CD4-positive, alpha-beta T cell treated with Interleukin-17A for 1 hour (primary cell): ENCODE measurements around the gene PLGRKT.
A peak's percentile ranks its signal among the peaks of the same experiment; 100 is the strongest.
"Not testable (repeated sequence)": the region's sequence is repeated elsewhere in the genome, so short reads cannot be mapped to it uniquely, and the experiment has no call there.

Experiments used
- DNase-seq: peaks from one replicate; pipeline ENCODE4 v3.0.0-alpha.2; 2020

The PLGRKT gene

DNA sequence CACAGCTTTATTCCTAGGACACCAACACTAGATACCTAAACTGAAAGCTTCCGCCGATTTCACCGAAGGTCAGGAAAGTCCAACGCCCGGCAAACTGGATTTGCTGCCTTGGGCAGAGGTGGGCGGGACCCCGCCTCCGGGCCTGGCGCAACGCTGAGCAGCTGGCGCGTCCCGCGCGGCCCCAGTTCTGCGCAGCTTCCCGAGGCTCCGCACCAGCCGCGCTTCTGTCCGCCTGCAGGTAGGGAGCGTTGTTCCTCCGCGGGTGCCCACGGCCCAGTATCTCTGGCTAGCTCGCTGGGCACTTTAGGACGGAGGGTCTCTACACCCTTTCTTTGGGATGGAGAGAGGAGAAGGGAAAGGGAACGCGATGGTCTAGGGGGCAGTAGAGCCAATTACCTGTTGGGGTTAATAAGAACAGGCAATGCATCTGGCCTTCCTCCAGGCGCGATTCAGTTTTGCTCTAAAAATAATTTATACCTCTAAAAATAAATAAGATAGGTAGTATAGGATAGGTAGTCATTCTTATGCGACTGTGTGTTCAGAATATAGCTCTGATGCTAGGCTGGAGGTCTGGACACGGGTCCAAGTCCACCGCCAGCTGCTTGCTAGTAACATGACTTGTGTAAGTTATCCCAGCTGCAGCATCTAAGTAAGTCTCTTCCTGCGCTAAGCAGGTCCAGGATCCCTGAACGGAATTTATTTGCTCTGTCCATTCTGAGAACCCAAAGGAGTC lies 12.8 kb upstream of the PLGRKT start, which contains the start of gene CD274:
Gene CD274, plus strand, starts transcription at position 184 of the 733 bp plus-strand sequence. CDS start 5,572 bp downstream, outside the sequence.
- peak; percentile 88 for DNase-seq

- DNase-seq = peak; percentile 34
Observed at GRCh38 chr9:5449521-5450358, 12.0 kb upstream of the PLGRKT start.

DNA sequence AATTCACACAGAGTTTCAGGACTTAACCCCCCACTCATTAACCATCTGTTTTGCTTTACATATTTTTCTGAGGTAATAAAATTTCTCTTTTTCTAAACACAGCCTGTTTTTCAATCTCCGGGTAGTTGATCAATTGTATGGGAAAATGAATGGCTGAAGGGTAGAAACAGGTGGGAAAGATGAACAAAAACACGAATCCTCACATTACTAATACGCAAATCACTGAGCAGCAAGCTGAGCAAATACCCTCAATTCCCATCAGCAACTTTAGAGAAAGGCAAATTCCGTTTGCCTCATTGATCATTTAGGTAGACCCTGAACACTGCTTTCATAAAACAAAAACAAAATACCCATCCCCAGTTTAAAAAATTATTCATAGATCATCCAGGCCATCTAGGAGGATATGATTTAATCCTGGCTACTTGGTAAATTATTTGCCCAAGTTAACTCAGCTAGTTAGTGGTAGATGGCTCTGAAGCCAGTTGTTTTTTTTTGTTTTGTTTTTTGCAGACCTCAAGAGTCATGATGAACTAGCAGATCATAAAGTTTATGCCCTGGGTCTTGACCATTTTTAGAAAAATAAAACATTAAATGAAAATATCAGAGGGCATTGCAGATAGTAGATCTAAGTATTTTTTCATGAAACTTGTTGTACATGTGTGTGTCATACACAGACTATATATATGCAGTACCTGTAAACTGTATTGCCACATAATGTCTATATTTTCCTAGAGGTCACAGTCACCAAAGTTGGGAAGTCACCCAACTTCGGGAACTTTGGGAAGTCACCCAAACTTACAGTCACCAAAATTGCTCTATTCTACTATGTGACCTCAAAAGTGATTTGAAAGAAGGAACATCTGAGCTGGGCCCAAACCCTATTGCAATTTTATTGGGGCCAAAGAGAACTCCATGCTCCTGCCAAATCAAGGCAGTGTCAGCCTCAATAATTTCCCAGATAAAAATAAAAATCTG lies 11.0 kb upstream of the PLGRKT start:
- no peak for DNase-seq

GRCh38 chr9:5448016-5448415 lies 10.3 kb upstream of the PLGRKT start:
- no peak for DNase-seq

DNA sequence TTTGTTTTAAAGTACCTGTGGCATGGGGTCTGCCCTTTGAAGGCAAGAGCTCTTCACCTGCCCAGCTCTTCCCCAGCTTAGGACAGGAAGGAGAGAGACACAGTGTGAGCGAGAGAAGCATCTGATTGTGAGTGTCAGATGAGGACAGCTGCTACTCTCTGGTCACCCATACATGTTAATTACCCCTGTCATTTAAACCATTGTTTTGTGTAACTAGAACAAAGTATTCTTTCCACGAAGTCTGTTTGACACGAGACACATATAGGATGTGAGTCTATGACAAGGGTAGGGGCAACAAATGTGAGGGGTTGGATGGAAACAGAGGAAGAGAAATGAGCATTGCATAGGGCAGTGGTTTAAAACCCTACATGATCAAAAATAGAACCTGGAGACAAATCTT lies 9.6 kb upstream of the PLGRKT start:
- DNase-seq = no peak

GRCh38 chr9:5446451-5447236 lies 8.9 kb upstream of the PLGRKT start:
- DNase-seq = no peak

GRCh38 chr9:5445886-5446285 lies 8.2 kb upstream of the PLGRKT start:
- DNase-seq = no peak

DNA sequence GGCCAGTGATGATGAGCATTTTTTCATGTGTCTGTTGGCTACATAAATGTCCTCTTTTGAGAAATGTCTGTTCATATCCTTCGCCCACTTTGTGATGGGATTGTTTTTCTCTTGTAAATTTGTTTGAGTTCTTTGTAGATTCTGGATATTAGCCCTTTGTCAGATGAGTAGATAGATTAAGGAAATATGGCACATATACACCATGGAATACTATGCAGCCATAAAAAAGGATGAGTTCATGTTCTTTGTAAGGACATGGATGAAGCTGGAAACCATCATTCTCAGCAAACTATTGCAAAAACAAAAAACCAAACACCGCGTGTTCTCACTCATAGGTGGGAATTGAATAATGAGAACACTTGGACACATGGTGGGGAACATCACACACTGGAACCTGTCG lies 7.4 kb upstream of the PLGRKT start:
- not testable (repeated sequence) for DNase-seq

GRCh38 chr9:5443850-5444249 lies 6.1 kb upstream of the PLGRKT start:
- DNase-seq = no peak

- peak; percentile 56 for DNase-seq
Observed at GRCh38 chr9:5442400-5443011, 4.8 kb upstream of the PLGRKT start.

DNA sequence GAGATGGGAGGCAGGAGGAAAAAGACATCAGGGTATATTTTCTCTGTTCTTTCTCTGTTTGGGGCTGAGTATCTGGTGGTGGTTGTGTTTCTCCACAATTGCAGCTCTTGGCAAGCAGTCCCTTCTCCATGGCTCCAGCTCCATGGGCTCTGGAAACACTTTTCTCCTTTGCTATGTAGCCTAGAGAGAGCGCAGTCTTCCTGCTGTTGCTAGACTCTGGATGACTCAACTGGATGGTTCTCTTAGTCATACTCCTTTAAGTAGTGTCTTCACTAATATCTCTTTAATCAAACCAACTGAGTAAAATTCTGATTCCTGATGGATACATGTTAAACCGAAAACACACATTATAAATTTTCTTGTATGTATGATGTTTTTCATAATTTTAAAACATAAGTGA lies 3.3 kb upstream of the PLGRKT start:
- DNase-seq = no peak

DNA sequence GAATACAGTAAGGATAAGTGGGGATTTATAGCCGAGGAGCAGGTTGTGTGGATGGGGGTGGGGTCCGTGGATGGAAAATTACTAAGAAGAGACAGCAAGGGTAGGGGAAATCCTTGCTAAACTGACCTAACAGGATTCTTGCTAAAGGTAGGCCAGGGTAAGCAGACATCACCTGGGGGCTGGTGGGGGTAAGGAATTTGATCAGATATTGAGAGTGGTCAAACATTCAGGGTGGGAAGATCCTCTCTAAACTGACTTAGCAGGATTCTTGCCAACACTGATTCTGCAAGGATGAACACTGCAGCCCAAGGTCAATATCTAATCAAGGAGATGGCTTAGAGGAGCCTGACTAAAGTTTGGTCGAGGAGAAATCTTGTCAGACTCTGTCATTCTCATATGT lies 2.7 kb upstream of the PLGRKT start:
- DNase-seq = no peak

- peak; percentile 83 for DNase-seq
Observed at GRCh38 chr9:5438301-5439162, 807 bp upstream of the PLGRKT start.

- no peak for DNase-seq
Observed at GRCh38 chr9:5436441-5436840, 1.3 kb downstream of the PLGRKT start.

DNA sequence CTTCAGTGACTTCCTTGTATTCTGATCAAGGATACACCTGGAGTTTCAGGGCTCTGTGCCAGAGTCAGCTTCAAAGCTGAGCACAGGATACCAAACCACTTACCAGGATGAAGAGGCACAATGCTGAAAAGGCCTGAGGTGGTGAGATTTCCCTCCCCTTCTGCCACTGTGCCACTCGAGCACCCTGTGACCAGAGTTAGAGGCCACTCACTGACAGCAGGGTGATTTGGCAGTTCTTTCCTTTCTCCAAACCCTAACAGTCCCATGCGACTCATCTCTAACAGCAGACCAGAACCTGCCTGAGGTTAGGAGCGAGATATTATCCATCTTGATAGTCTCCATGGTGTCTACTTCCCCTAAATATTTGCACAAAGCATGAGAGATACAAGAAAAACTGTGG lies 1.8 kb downstream of the PLGRKT start:
- DNase-seq = no peak

GRCh38 chr9:5433841-5434810 lies 3.6 kb downstream of the PLGRKT start:
- not testable (repeated sequence) for DNase-seq

DNA sequence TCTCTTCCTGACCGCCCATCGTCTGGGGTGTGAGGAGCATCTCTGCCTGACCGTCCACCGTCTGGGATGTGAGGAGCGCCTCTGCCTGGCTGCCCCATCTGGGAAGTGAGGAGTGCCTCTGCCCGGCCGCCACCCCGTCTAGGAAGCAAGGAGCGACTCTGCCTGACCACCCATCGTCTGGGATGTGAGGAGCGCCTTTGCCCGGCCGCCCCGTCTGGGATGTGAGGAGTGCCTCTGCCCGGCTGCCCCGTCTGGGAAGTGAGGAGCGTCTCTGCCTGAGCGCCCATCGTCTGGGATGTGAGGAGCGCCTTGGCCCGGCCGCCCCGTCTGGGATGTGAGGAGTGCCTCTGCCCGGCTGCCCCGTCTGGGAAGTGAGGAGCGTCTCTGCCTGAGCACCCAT lies 4.4 kb downstream of the PLGRKT start:
- DNase-seq = not testable (repeated sequence)

DNA sequence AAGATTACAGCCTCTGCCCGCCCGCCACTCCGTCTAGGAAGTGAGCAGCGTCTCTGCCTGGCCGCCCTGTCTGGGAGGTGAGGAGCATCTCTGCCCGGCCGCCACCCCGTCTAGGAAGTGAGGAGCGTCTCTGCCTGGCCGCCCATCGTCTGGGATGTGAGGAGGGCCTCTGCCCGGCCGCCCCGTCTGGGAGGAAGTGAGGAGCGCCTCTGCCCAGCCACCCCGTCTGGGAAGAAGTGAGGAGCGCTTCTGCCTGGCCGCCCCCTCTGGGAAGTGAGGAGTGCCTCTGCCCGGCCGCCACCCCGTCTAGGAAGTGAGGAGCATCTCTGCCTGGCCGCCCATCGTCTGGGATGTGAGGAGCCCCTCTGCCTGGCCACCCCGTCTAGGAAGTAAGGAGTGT lies 4.8 kb downstream of the PLGRKT start:
- DNase-seq = not testable (repeated sequence)

DNA sequence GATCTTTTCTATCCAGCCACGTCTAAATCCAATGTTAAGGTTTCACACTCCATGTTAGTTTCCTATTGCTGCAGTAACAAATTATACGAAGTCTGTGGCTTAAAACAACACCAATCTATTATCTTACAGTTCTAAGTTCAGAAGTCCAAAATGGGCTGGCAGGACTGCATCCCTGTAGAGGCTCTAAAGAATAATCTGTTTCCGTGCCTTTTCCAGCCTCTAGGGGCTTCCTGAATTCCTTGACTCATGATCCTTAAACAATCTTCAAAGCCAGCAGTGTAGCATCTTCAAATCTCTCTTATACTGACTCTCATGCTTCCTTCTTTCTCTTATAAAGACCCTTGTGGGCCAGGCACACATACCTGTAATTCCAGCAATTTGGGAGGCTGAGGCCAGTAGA lies 6.8 kb downstream of the PLGRKT start:
- no peak for DNase-seq
